ENCODE measurements around the gene MGARP. TPM values are rescaled to one million over a fixed set of nuclear protein-coding genes. Genes with fewer than 3 reads are reported as not detected.

Gene MGARP
- total and polyA plus RNA-seq, 2 of the 4 experiments (the other 2 are of a cell fraction) = 34.7 to 35.0 TPM

DNA sequence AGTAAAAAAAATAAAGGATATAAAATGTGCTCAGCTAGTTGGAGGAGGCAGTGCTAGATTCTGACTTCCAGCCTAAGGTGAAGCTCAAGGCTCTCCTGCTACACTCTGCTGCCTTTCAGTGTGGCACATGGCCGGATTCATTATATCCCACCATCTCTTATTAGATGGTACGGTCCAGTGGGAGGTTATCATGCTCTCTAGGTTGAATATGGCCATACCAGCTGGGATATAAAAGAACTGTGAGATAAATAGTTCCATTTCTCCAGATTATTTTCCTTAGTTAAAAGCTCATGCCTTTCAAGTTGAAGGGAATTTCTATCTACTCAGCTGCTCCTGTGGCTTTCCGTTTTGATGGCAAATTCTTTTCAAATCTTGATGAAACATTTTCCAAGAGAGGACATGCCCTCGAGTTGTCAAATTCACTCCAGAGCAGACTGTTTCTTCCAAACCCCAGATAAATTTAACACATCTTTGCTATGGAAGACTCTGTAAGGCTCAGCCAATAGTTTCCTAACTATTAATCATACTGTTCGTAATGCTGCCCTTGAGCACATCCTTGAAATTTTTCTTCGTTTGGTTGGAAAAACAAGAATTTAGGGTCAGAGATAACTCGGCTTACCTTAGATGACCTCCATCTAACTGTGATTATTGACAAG lies 2.2 kb upstream of the MGARP start (continued):
- no peak for TF ChIP-seq RAD21 (IDR thresholded peaks at IDR 0.05; ENCODE audit: low read length)

DNA sequence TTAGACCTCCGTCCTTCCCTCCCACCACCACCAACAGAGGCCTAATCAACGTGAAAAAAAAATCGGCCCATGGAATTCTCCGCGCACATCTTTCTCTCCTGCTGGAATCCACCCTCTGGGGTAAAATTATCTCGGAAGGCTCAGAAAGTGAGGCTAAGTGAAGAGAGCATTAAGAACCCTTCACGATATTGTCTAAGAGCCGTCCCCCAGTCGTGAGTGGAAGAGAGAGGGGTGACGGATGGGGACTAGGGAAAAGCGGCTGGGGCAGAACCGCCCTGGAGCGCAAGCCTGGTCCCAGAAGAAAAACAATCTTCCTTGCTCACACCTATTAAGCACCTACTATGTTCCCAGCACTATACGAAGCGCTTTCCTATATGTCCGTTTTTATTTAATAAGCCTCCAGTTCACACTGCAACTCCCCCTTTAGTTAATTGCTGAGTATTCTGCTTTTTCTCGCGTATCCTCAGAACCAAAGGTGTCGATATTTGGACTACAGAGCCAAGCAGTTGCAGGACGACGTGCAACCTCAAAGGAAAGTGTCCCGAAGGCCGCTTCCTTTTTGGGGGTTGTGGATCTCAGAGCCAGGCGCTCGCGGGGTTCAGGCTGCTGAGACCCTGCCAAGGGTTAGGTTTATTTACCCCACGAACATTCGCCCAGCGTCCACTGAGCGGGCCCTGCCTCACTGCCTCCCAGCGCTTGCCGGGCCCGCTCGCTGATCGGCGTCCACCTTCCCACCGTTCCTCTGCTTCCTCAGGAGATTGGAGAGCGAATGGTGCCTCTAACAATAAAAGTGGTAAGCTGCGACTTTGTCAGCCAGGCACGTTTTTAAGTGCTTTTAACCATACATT lies 889 bp downstream of the MGARP start:
- H3K18ac ChIP-seq (ENCODE audit: low read depth, low read length) = peak overlapping the region; percentile 31; the same call in 1 of the 2 replicates
- 20% methylated on average over 1 of the region's 40 CpGs; no CpG with 5 or more reads in 1 of the 2 experiments for WGBS, 2 experiments (ENCODE audit: extremely low coverage in 2 of 2, insufficient read length in 1 of 2)
- peak overlapping the region; percentile 82 for H3K4me2 ChIP-seq (ENCODE audit: low read depth, low read length)
- dilution Hi-C loops (cut with HindIII; ENCODE audit: low sequenced_read_pairs, unreplicated experiment) = no loop called here
- peak overlapping the region; percentile 58 to 71; a peak in 3 of 4 replicates for H4K8ac ChIP-seq (ENCODE audit: low read depth in 2 of 2, low read length in 2 of 2)
- H3K27me3 ChIP-seq (ENCODE audit: control insufficient read depth, insufficient read depth, low read length) = no peaks in the 10 kb centered on the region
- no peaks in the 10 kb centered on the region for H3K9me3 ChIP-seq (ENCODE audit: control insufficient read depth, insufficient read depth, low read length)
- intact Hi-C loops (cut with micrococcal nuclease) = no loop called here
- in situ Hi-C loops (cut with MboI; ENCODE audit: low sequenced_read_pairs) = no loop called here
- H4K5ac ChIP-seq (ENCODE audit: low read depth, low read length) = peak overlapping the region; percentile 34
- H2BK120ac ChIP-seq (ENCODE audit: low read depth, low read length) = peak overlapping the region; percentile 28; the same call in 1 of the 2 replicates
- peak overlapping the region; percentile 18 for H2AK9ac ChIP-seq (replicated peaks; ENCODE audit: low read depth, low read length, poor library complexity)
- H2BK15ac ChIP-seq (ENCODE audit: low read depth, low read length) = no peak overlapping the region
- ATAC-seq (ENCODE audit: low read depth) (peak; percentile 43), DNase-seq (peak; percentile 12)
- H3K36me3 ChIP-seq (ENCODE audit: control insufficient read depth, insufficient read depth, low read length) = 0 out of 2 replicates have a peak, but pooled peaks cover 1% of the 10 kb centered on the region
- ChIA-PET POLR2A (ENCODE audit: unreplicated experiment) (no interaction called here), CTCF (no interaction called here)
- TF ChIP-seq CHD1 (IDR thresholded peaks at IDR 0.05; ENCODE audit: low read depth, low read length) = no peak
- no peak for TF ChIP-seq MAFK (IDR thresholded peaks at IDR 0.05; ENCODE audit: low read depth, low read length)
- no peak for TF ChIP-seq CEBPB (IDR thresholded peaks at IDR 0.05; ENCODE audit: low read depth, low read length)
- no peak overlapping the region for H2AK5ac ChIP-seq (ENCODE audit: low read depth, low read length)
- H2BK20ac ChIP-seq (ENCODE audit: low read depth, low read length) = peak overlapping the region; percentile 38; the same call in 1 of the 2 replicates
- H2AFZ ChIP-seq (replicated peaks; ENCODE audit: low read length, poor library complexity) = peak overlapping the region; percentile 90
- H4K20me1 ChIP-seq (ENCODE audit: insufficient read depth, low read length) = no peaks in the 10 kb centered on the region
- H4K91ac ChIP-seq (ENCODE audit: insufficient read depth, low read depth, low read length) = peak overlapping the region; percentile 20; the same call in 1 of the 2 replicates
- peak overlapping the region; percentile 39; the same call in 1 of the 2 replicates for H3K56ac ChIP-seq (ENCODE audit: extremely low read depth, insufficient read depth, low read length)
- peak overlapping the region; percentile 75 for H3K14ac ChIP-seq (replicated peaks; ENCODE audit: low read depth, low read length)
- H3K79me1 ChIP-seq (ENCODE audit: low read depth in 1 of 2, low read length in 2 of 2) = peaks cover 6 to 15% of the 10 kb centered on the region in 2 experiments
- peak overlapping the region; percentile 41 for H3K4ac ChIP-seq (ENCODE audit: low read depth, low read length)
- H3K23ac ChIP-seq (ENCODE audit: low read depth, low read length) = peak overlapping the region; percentile 81
- H2BK5ac ChIP-seq (ENCODE audit: low read depth, low read length, poor library complexity, severe bottlenecking) = no peak overlapping the region
- peak overlapping the region; percentile 33 for H3K27ac ChIP-seq (ENCODE audit: insufficient read depth, low read length)
- no TSS peak for BruUV-seq (replicated peaks)
- H3K9ac ChIP-seq (ENCODE audit: low read depth, low read length) = peak overlapping the region; percentile 65
- H3K9me1 ChIP-seq (ENCODE audit: insufficient read depth, low read length) = peaks cover 3% of the 10 kb centered on the region
- peak overlapping the region; percentile 60 for H3K4me3 ChIP-seq (ENCODE audit: insufficient read depth, low read depth, low read length)
- H3K4me1 ChIP-seq (ENCODE audit: control insufficient read depth, insufficient read depth, low read length) = peaks cover 3% of the 10 kb centered on the region

Data from IMR-90 (cell line).